ENCODE results near the gene HAUS2.

GRCh38 chr15:42558739-42559138 lies 10.1 kb downstream of the HAUS2 start:
- TF ChIP-seq, protein P1, sequence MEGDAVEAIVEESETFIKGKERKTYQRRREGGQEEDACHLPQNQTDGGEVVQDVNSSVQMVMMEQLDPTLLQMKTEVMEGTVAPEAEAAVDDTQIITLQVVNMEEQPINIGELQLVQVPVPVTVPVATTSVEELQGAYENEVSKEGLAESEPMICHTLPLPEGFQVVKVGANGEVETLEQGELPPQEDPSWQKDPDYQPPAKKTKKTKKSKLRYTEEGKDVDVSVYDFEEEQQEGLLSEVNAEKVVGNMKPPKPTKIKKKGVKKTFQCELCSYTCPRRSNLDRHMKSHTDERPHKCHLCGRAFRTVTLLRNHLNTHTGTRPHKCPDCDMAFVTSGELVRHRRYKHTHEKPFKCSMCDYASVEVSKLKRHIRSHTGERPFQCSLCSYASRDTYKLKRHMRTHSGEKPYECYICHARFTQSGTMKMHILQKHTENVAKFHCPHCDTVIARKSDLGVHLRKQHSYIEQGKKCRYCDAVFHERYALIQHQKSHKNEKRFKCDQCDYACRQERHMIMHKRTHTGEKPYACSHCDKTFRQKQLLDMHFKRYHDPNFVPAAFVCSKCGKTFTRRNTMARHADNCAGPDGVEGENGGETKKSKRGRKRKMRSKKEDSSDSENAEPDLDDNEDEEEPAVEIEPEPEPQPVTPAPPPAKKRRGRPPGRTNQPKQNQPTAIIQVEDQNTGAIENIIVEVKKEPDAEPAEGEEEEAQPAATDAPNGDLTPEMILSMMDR (IDR thresholded peaks at IDR 0.05), result no peak
- TF ChIP-seq POLR2A (IDR thresholded peaks at IDR 0.05), result no peak

Measured in esophagus squamous epithelium (tissue), 4 donors.